Esophagus (tissue), 2 donors: ENCODE measurements around the gene MPPED1. TPM values are rescaled to one million over a fixed set of nuclear protein-coding genes. Genes with fewer than 3 reads are reported as not detected.

Experiments
- H3K27ac ChIP-seq, 2 donors: one replicate each; pipeline ENCODE4 v1.5.1; 2013; ENCODE audit warnings: low read depth in 2 of 2, mild to moderate bottlenecking in 2 of 2, inconsistent platforms in 1 of 2, low read length in 1 of 2, moderate library complexity in 1 of 2
- H3K27me3 ChIP-seq, 2 donors: one replicate each; pipeline ENCODE4 v1.6.1; 2013; ENCODE audit warnings: low read length in 2 of 2, control low read depth in 1 of 2, mild to moderate bottlenecking in 1 of 2; ENCODE audit not compliant: insufficient read depth in 2 of 2, control insufficient read depth in 1 of 2
- H3K36me3 ChIP-seq, 2 donors: one replicate each; pipeline ENCODE4 v1.6.1; 2013; ENCODE audit warnings: low read length in 1 of 2; ENCODE audit not compliant: control insufficient read depth in 2 of 2, insufficient read depth in 2 of 2
- H3K4me1 ChIP-seq, 2 donors: one replicate each; pipeline ENCODE4 v1.6.1; 2013; ENCODE audit warnings: low read length in 1 of 2; ENCODE audit not compliant: control insufficient read depth in 2 of 2, insufficient read depth in 2 of 2
- H3K4me3 ChIP-seq, 2 donors: one replicate each; pipeline ENCODE4 v1.5.1; 2013; ENCODE audit warnings: low read length in 2 of 2, mild to moderate bottlenecking in 2 of 2, low read depth in 1 of 2, moderate library complexity in 1 of 2
- H3K9me3 ChIP-seq, 2 donors: one replicate each; pipeline ENCODE4 v1.6.1; 2013; ENCODE audit warnings: mild to moderate bottlenecking in 2 of 2, low read depth in 1 of 2, low read length in 1 of 2, moderate library complexity in 1 of 2; ENCODE audit not compliant: control insufficient read depth in 2 of 2, insufficient read depth in 1 of 2
- WGBS, 2 donors: extraction: QIAGEN DNeasy Blood & Tissue Kit; methylation state at CpG; one replicate each; pipeline ENCODE4 v1.1.7; 2013; 5-methylcytosine and 5-hydroxymethylcytosine counted together
- polyA plus RNA-seq, 2 donors: library from polyadenylated mRNA; stranded (reverse); fragments of 200-250 nt; gene quantifications; one replicate each; pipeline ENCODE4 v1.2.3, GENCODE V29; 2013
- donor health status: healthy with polysubstance abuse.
- donor health status: Bipolar disorder and iron deficiency.

The MPPED1 gene
- polyA plus RNA-seq, 2 donors, result 0.01 TPM; not detected in 1

DNA sequence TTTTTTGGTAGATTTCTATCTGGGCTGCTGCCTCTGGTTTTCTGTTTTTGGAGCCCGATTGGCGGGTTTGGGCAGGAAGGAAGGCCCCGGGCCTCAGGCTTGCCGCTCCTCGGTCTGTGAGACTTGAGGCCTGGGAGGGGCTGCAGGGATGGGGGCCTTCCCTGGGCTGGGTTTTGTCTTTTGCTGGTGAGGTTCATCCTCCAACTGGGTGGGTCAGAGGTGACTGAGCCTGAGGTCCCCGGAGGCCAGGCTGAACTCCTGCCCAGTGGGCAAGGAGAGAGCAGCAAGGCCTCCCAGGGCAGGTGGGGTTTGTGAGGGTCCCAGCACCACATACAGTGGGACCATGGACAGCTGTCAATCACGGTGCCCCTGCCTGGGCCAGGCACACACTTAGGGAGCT is 15.0 kb downstream of the MPPED1 start:
- WGBS, 2 donors, result 51 to 63% methylated on average over 7 of the region's 7 CpGs
- H3K9me3 ChIP-seq, result no peaks in the 10 kb centered on the region
- no peaks in the 10 kb centered on the region for H3K4me1 ChIP-seq
- peaks cover 3 to 4% of the 10 kb centered on the region in 2 donors for H3K27me3 ChIP-seq
- H3K27ac ChIP-seq, result no peak overlapping the region
- no peaks in the 10 kb centered on the region for H3K36me3 ChIP-seq
- no peak overlapping the region for H3K4me3 ChIP-seq

DNA sequence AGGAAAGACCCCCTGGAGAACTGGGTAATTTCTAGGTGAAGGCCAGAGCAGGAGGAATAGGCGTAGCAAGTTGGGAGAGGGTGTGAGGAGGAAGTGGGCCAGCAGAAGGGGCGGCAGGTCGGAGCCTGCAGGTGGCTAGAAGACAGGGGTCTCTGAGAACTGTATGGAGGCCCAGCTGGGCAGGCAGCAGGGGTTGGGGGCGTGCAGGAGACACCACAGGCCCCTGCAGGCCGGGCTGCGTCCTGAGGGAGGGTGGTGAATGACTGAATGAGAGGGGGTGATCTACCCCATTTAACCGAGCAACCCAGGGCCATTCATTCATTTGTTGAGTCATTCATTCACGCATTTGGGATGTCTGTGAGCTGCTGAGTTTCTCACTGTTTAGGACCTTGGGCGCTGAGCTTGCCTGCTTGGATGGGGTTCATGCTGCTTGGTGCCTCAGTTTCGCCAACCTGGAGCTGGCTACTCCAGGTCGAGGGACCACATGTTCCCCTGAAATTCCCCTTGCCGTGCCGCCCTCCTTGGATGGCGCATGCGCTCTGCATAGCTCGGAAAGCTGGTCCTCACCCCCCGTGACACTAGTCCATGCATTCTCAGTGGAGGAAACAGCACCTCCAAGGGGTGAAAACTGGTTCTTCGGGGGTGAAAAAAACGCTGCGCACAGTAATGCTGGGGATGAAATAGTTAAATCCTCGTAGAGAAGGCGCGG is 15.6 kb downstream of the MPPED1 start:
- H3K27ac ChIP-seq, result no peak overlapping the region
- no peaks in the 10 kb centered on the region for H3K36me3 ChIP-seq
- WGBS, 2 donors, result 71 to 76% methylated on average over 23 of the region's 23 CpGs
- peaks cover 3 to 4% of the 10 kb centered on the region in 2 donors for H3K27me3 ChIP-seq
- H3K9me3 ChIP-seq, result no peaks in the 10 kb centered on the region
- H3K4me3 ChIP-seq, result no peak overlapping the region
- H3K4me1 ChIP-seq, result no peaks in the 10 kb centered on the region

DNA sequence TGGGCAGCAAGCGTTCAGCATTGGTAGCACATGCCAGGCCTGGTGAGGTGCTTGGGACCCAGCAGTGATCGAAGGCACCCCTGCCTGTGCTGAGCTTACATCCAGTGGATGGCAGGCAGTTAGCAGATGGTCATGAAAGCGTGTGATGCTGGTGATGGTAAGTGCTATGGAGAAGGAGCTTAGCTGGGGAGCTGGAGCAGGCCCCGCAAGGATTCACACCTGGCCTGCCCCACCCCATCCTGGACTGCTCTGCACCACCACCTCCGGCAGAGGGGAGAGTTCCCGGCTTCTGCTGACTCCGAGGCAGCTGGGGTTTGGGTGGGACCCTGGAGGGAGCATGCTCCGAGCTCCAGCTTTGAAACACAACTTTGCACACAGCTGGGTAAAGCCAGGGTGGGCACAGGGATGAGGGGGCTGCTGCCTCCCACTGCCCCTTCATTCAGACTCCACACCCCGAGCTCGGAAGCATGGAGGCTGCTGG is 16.2 kb downstream of the MPPED1 start:
- H3K9me3 ChIP-seq, result no peaks in the 10 kb centered on the region
- no peak overlapping the region for H3K27ac ChIP-seq
- 65 to 71% methylated on average over 10 of the region's 10 CpGs for WGBS, 2 donors
- peaks cover 3 to 4% of the 10 kb centered on the region in 2 donors for H3K27me3 ChIP-seq
- no peaks in the 10 kb centered on the region for H3K36me3 ChIP-seq
- no peaks in the 10 kb centered on the region for H3K4me1 ChIP-seq
- H3K4me3 ChIP-seq, result no peak overlapping the region

DNA sequence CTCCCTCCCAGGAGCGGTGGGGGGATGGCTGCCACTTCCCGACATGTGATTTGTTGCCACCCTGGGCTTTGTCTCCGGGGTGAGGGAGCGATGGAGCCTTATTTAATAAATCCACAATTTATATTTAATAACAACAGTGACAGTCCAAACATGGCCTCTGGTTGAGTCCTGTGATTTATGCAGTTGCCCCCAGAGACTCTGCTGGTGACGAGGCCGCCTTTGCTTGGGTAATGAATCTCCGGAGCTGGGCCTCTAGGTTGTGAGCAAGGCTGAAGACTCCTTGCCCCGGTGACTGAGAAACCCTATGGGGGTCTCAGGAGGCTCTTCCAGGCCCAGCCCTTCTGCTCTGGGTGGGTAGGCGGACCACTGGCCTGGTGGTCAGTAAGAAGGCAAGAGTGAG is 16.7 kb downstream of the MPPED1 start:
- Histone ChIP-seq H3K27ac (no peak overlapping the region), H3K4me3 (no peak overlapping the region), H3K36me3 (no peaks in the 10 kb centered on the region), H3K4me1 (no peaks in the 10 kb centered on the region), H3K27me3 (peaks cover 3 to 4% of the 10 kb centered on the region in 2 donors), H3K9me3 (no peaks in the 10 kb centered on the region)
- 84 to 89% methylated on average over 9 of the region's 9 CpGs for WGBS, 2 donors

DNA sequence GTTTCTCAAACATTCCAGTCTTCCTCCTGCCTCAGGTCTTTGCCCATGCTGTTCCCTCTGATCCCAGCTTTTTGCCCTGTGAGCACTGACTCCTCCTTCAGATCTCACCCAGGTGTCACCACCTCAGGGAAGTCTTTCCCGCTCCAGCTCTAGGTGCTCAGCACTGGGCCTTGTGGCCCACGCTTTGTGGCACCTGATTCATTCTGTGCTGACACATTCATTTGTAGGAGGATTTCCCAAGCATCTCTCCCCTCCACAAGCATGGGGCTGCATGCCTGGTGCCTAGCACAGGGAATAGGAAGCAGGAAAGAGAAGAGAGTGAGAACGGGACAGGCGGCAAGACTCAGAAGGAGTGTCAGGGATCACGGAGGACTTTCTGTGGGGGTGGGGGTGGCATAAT is 17.6 kb downstream of the MPPED1 start:
- H3K36me3 ChIP-seq, result no peaks in the 10 kb centered on the region
- H3K27ac ChIP-seq, result no peak overlapping the region
- H3K27me3 ChIP-seq, result peaks cover 3 to 4% of the 10 kb centered on the region in 2 donors
- 87 to 91% methylated on average over 5 of the region's 5 CpGs for WGBS, 2 donors
- no peaks in the 10 kb centered on the region for H3K4me1 ChIP-seq
- no peaks in the 10 kb centered on the region for H3K9me3 ChIP-seq
- no peak overlapping the region for H3K4me3 ChIP-seq

DNA sequence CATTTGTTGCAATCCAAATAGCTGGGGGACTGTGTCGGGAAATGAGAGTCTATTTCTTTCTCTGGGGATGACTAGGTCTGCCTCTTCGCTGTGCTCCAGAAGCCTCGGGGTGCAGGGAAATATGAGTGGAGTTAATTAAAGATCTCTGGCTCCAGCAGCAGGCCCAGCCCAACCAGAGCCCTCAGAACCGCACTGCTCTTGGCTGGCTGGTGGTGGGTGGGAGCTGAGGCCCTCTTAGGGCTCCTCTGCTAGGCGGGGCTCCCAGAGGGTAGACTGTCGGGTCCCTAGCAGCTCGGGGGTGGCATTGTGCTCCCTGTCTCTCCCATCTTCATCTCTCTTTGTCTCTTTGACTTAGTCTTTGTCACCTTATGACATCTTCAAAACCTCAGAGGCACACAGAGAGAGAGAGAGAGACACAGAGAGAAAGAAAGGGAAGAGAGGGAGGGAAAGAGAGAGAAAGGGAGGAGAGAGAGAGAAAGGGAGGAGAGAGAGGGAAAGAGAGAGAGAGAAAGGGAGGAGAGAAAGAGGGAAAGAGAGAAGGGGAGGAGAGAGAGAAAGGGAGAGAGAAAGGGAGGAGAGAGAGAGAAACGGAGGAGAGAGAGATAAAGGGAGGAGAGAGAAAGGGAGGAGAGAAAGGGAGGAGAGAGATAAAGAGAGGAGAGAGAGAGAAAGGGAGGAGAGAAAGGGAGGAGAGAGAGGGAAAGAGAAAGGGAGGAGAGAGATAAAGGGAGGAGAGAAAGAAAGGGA is 20.2 kb downstream of the MPPED1 start:
- Histone ChIP-seq H3K27me3 (peaks cover 3 to 6% of the 10 kb centered on the region in 2 donors), H3K9me3 (no peaks in the 10 kb centered on the region)

DNA sequence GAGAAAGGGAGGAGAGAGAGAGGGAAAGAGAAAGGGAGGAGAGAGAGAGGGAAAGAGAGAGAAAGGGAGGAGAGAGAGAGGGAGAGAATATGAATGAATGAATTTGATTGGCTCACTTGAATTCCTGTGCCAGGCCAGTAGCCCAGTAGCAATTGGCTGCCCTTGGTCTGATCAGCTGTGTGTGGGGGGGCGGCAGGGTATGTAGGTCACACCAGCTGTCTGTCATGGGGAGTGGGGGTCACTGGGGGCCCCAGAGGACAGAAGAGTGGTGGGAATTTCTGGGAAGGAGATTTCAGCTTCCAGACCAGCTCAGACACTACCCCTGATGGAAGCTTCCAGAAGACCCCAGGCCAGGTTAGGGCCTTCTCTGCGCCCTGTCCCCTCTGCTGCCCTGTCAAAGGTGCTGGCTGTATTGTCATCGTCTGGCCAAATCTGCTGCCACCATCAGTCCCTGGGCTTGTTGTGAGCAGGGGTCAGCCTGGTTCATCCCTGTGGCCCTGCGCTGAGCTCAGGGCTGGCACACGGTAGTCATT is 21.1 kb downstream of the MPPED1 start:
- H3K4me1 ChIP-seq, result no peaks in the 10 kb centered on the region
- no peak overlapping the region for H3K4me3 ChIP-seq
- no peaks in the 10 kb centered on the region for H3K36me3 ChIP-seq
- WGBS, 2 donors, result 73 to 79% methylated on average over 5 of the region's 5 CpGs
- no peaks in the 10 kb centered on the region for H3K9me3 ChIP-seq
- H3K27ac ChIP-seq, result no peak overlapping the region
- H3K27me3 ChIP-seq, result peaks cover 0 to 6% of the 10 kb centered on the region in 2 donors

More for the DNA sequence above, 20.2 kb downstream of the MPPED1 start:
- WGBS, 2 donors, result 23 to 33% methylated on average over 8 of the region's 8 CpGs
- H3K4me3 ChIP-seq, result no peak overlapping the region
- H3K36me3 ChIP-seq, result no peaks in the 10 kb centered on the region
- no peak overlapping the region for H3K27ac ChIP-seq
- no peaks in the 10 kb centered on the region for H3K4me1 ChIP-seq

DNA sequence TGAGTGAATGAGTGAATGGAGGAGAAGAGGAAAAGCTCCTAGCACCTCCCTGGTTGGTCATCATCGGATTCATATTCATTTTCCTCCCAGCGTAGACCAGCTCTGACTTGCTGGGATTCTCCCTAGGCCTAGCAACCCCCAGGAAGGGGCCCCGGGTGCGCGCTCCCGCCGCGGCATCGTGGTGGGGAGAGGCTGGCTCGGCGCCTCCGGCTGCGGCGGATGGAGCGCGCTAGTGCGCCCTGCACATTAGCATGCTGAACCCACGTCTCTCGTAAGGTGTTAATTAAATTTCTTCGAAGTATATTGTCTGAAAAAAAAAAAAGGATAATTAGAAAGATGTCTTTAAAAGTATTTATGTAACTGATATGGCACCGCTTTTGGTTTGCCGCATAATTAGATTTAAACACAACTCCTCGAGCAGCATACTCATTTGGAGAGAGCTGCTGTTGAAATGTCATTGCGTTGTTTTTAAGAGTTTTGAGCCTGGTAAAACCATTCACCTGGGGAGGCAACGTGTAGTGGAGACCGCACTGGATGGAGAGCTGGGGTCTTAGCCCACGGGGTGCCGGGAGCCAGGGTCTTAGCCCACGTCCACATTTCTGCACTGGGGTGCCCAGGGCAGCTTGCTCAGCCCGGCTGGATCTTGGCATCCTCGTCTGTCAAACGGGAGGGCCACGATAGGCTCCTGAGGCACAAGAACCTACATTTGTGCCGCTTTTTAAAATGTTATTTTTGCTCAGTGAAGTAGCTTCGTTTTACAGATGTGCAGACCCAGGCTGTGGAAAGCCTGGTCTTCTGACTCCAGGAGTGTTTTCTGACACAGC is 21.8 kb downstream of the MPPED1 start:
- Histone ChIP-seq H3K4me1 (no peaks in the 10 kb centered on the region), H3K4me3 (no peak overlapping the region), H3K36me3 (no peaks in the 10 kb centered on the region), H3K27me3 (peaks cover 0 to 6% of the 10 kb centered on the region in 2 donors), H3K27ac (no peak overlapping the region), H3K9me3 (no peaks in the 10 kb centered on the region)
- 81 to 87% methylated on average over 35 of the region's 35 CpGs for WGBS, 2 donors

DNA sequence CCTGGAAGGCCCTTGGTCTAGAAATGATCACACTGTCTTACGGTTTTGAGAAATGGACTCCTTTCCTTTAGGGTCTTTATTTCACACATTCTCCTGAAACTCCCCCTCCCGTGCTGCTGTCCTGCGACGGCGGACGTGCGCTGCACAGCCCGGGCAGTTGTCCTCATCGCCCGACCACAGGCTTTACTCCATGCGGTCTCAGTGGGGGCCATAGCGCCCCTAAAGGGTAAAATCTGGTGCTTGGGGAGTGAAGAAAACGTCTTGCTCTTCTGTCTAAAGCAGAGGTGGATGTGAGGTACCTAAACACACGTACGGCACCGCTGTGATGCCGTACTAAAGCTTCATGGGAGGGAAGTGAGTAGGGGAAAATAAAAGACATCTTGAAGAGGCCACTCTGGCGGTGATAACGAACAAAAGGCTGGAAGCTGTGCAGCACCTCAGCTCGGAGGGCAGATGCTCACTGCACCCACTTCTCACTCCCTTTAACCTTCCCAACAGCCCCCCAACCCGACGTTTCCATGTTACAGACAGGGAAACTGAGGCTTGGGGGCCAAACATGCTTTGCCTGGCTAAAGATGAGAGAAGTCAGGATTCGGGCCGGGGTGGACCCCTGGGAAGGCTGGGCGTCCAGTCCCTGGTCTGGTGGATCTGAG is 22.6 kb downstream of the MPPED1 start:
- Histone ChIP-seq H3K27ac (no peak overlapping the region), H3K4me1 (no peaks in the 10 kb centered on the region), H3K36me3 (no peaks in the 10 kb centered on the region), H3K27me3 (peaks cover 0 to 6% of the 10 kb centered on the region in 2 donors), H3K4me3 (no peak overlapping the region), H3K9me3 (no peaks in the 10 kb centered on the region)
- 80% methylated on average over 25 of the region's 25 CpGs for WGBS, 2 donors
